GM12801 (cell line): ENCODE measurements around the gene FOXK2.

Source experiments
- TF ChIP-seq, protein P1 (sequence below): IDR thresholded peaks from one replicate; pipeline ENCODE4 v1.5.1; 2011; ENCODE audit warnings: control low read depth; ENCODE audit not compliant: insufficient read length; ENCODE audit errors: extremely low read depth

Gene FOXK2

DNA sequence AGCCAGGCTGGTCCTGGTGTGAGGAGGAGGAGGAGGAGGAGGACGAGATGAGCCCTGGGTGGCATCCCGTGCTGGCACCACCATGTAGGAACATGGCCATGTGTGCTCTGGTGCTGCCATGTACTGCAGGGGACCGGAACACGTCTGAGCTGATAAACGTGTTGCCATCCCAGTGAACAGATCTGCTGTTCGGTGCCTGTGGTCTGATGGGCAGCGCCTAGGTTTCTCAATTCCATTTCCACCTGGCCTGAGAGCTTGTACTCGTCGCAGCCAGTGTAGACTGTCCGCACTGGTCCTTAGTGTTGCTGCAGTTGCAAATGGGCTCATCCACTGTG is 28.4 kb upstream of the FOXK2 start:
- TF ChIP-seq, protein P1, sequence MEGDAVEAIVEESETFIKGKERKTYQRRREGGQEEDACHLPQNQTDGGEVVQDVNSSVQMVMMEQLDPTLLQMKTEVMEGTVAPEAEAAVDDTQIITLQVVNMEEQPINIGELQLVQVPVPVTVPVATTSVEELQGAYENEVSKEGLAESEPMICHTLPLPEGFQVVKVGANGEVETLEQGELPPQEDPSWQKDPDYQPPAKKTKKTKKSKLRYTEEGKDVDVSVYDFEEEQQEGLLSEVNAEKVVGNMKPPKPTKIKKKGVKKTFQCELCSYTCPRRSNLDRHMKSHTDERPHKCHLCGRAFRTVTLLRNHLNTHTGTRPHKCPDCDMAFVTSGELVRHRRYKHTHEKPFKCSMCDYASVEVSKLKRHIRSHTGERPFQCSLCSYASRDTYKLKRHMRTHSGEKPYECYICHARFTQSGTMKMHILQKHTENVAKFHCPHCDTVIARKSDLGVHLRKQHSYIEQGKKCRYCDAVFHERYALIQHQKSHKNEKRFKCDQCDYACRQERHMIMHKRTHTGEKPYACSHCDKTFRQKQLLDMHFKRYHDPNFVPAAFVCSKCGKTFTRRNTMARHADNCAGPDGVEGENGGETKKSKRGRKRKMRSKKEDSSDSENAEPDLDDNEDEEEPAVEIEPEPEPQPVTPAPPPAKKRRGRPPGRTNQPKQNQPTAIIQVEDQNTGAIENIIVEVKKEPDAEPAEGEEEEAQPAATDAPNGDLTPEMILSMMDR = no peak

DNA sequence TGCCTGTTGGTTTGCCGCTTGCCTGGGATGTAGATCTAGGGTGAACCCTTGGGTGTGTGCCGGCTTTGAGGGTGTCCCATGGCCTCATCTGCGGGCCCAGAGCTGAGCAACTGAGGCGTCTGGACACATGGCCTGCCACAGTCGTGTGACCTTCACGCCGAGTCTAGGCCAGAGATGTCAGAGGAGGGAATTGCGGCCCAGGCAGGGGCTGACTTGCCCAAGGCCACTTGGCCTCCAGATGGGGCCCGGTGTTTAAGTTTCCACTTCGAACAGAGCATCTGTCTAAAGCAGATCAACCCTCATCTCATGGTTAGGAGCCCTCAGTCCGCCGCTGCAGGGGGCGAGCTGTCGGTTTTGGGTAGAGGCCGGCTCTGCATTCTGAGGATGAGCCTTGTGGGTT is 28.0 kb upstream of the FOXK2 start:
- TF ChIP-seq, protein P1 = no peak

DNA sequence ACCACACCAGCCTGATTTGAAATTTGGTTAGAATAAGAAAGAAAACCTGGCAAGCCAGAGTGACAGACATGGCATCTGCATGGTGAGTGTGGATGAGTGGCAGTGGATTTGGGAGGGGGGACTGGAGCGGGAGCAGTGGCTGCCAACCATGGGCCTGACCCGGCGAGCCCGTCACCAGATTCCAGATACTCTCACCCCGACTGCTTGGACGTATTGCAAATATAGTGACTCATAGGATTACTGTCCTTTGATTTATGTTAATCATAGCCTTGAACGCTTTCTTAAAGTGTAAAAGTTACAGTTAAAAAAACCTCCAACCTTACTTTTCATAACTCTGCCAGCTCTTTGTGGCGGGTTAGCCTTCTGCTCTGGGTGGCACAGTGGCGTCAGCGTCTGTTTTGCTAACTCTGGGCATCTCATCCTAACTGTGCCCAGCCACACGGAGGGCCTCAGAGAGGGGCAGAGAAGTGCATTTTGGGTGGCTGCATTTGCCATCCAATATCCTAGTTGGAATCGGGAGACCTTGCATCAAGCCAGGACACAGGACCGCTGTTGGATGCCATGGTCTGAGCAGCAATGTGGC is 26.8 kb upstream of the FOXK2 start:
- TF ChIP-seq, protein P1 = no peak

DNA sequence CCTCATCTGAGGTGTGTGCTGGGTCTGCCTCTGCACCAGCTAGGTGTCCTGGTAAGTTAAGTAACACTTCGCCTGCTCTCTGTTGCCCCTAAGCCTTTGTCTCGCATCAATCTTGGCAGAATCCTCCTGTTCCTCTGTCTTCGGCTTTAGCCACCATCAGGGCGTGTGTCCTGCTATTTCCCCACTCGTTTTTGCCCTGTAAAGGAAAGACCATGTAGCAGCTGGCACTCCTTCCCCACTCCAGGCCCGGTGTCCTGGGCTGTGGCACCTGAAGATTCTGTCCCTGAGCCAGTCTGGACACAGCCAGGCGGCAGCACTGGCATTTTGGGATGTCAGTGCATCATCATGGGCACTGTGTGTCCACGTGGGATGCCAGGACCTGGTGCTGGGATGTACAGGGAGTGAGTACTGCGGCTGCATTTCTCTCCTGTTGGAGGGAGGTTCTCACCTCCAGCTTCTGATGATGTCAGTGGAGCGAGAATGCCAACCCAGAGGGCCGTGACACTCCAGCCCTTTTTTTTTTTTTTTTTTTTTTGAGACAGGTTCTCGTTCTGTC is 26.2 kb upstream of the FOXK2 start:
- TF ChIP-seq, protein P1 = no peak

DNA sequence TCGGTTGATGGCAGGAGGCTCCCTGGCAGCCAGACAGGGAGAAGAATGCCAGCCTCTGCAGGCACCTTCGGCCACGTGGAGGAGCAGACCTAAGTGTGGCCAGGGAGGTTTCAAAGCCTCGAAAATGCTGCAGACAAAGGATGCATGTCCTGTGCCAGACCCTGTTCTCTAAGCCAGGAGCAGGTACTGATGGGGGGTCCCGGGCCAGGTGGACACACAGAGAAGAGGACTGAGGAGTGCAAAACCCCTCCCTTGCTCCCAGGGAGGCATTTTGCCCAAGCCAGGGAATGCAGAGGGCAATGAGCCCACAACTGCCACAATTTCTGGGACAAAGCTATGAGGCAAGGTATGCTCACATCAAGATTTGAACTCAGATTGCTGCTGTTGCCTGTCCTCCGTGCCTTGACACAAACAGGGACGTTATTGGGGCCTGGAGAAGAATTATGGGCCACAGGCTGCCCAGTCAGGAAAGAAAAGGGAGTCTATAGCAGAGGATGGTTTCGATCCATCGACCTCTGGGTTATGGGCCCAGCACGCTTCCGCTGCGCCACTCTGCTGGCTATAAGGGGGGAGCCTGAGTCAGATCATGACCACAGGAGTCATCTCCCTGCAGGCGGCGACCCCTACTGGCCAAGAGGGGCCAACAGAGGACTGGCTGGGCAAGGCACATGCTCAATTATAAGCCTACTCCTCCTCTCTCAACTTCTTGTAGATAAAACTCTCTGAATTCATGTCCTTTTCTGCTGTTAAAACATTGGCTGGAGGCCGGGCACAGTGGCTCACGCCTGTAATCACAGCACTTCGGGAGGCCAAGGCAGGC is 25.1 kb upstream of the FOXK2 start:
- TF ChIP-seq, protein P1 = peak; percentile 86

DNA sequence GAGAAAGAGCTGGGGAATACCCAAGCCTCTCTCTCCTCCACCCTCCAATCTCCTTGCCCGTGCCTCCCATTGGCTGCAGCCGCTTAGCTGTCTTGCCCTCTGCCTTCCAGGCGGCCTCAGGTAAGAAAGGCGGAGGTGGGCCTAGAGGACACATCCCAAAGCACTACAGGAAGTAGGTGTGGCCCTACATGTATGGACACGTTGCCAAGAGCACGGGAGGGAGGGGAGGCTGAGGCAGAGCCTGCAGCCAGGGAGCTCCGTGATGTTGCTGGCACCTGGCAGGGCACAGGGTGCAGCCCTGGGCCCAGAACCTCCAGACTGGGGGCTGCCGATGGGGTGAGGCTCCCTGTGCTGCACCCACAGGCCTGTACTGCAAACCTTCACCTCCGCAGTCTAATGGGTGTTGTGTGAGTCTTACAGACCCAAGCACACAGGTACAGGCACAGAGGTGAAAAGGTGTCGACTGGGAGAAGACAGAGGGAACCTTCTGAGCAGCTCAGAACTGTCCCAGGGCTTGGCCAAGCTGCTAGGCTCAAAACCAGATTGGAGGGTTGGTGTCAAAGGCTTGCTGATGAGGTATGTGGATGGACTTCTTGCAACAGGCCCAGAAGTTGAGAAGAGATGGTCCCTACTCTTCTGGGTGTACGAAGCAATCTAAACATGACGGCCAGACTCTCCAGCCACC is 23.5 kb upstream of the FOXK2 start:
- TF ChIP-seq, protein P1 = no peak
